Head of caudate nucleus (tissue), 42 donors: ENCODE measurements around the gene ROBO1.

Experiments used
- DNase-seq, 42 donors: peaks; one replicate each; pipeline versions ENCODE4 v3.0.0 to v3.0.0-alpha.2; 2020 to 2021; ENCODE audit warnings: mixed read lengths in 7 of 42
- intact Hi-C: fragments of 100-400 bp; cut with DNase I; formaldehyde crosslinking; loops from one replicate; pipeline ENCODE4 v1.15.0; 2022

Gene ROBO1

GRCh38 chr3:78642226-78643035 lies 1125.4 kb downstream of the ROBO1 start:
- intact Hi-C loops: no loop called here
- no peak for DNase-seq

- intact Hi-C loops: no loop called here
- no peak for DNase-seq
Measured at GRCh38 chr3:78641703-78642102, 1126.1 kb downstream of the ROBO1 start.

- DNase-seq: no peak
- intact Hi-C loops: no loop called here
Measured at GRCh38 chr3:78634316-78634715, 1133.5 kb downstream of the ROBO1 start.

GRCh38 chr3:78633626-78634025 lies 1134.2 kb downstream of the ROBO1 start:
- intact Hi-C loops: no loop called here
- no peak for DNase-seq

- no peak for DNase-seq
- intact Hi-C loops: no loop called here
Measured at GRCh38 chr3:78632925-78633553, 1134.8 kb downstream of the ROBO1 start.

- intact Hi-C loops: no loop called here
Measured at GRCh38 chr3:78629544-78629943, 1138.3 kb downstream of the ROBO1 start.

GRCh38 chr3:78621061-78621716 lies 1146.6 kb downstream of the ROBO1 start:
- DNase-seq: no peak
- intact Hi-C loops: no loop called here

More at GRCh38 chr3:78629544-78629943, 1138.3 kb downstream of the ROBO1 start:
- no peak for DNase-seq

- intact Hi-C loops: no loop called here
- no peak for DNase-seq
Measured at GRCh38 chr3:78614486-78614885, 1153.3 kb downstream of the ROBO1 start.

- DNase-seq: no peak
- intact Hi-C loops: no loop called here
Measured at GRCh38 chr3:78613421-78613879, 1154.3 kb downstream of the ROBO1 start.

- intact Hi-C loops: no loop called here
- no peak for DNase-seq
Measured at GRCh38 chr3:78611278-78611677, 1156.5 kb downstream of the ROBO1 start.

- no peak for DNase-seq
- intact Hi-C loops: no loop called here
Measured at GRCh38 chr3:78610462-78611125, 1157.2 kb downstream of the ROBO1 start.

- intact Hi-C loops: no loop called here
- DNase-seq: no peak
Measured at GRCh38 chr3:78606756-78607155, 1161.0 kb downstream of the ROBO1 start.

- intact Hi-C loops: no loop called here
- DNase-seq: no peak
Measured at GRCh38 chr3:78605178-78605577, 1162.6 kb downstream of the ROBO1 start.

GRCh38 chr3:78604341-78604740 lies 1163.5 kb downstream of the ROBO1 start:
- intact Hi-C loops: no loop called here
- no peak for DNase-seq

- intact Hi-C loops: no loop called here
- DNase-seq: no peak
Measured at GRCh38 chr3:78601249-78601648, 1166.5 kb downstream of the ROBO1 start.

GRCh38 chr3:78589778-78590177 lies 1178.0 kb downstream of the ROBO1 start:
- DNase-seq: no peak
- intact Hi-C loops: no loop called here

GRCh38 chr3:78588906-78589621 lies 1178.7 kb downstream of the ROBO1 start:
- DNase-seq: no peak
- intact Hi-C loops: no loop called here

GRCh38 chr3:78580681-78581080 lies 1187.1 kb downstream of the ROBO1 start:
- no peak for DNase-seq

GRCh38 chr3:78571486-78571885 lies 1196.3 kb downstream of the ROBO1 start:
- intact Hi-C loops: no loop called here
- DNase-seq: no peak

More at GRCh38 chr3:78580681-78581080, 1187.1 kb downstream of the ROBO1 start:
- intact Hi-C loops: no loop called here
